IPS-11a (cell line): ENCODE measurements around the gene TPD52L2.

Experiments used
- H3K4me3 ChIP-seq: one replicate; pipeline ENCODE4 v1.5.1; 2013; ENCODE audit warnings: low read depth, low read length, control low read depth

Gene TPD52L2

GRCh38 chr20:63930971-63931553, 66.0 kb downstream of the TPD52L2 start:
- H3K4me3 ChIP-seq, result no peak overlapping the region

- no peak overlapping the region for H3K4me3 ChIP-seq
These were observed 66.7 kb downstream of the TPD52L2 start for GRCh38 chr20:63931735-63932134.

- no peak overlapping the region for H3K4me3 ChIP-seq
These were observed 67.6 kb downstream of the TPD52L2 start for GRCh38 chr20:63932606-63933160.

- H3K4me3 ChIP-seq, result no peak overlapping the region
These were observed 68.6 kb downstream of the TPD52L2 start for GRCh38 chr20:63933646-63934045.

- H3K4me3 ChIP-seq, result no peak overlapping the region
These were observed 69.4 kb downstream of the TPD52L2 start for GRCh38 chr20:63934271-63935068.

GRCh38 chr20:63935447-63935846, 70.4 kb downstream of the TPD52L2 start:
- no peak overlapping the region for H3K4me3 ChIP-seq

- no peak overlapping the region for H3K4me3 ChIP-seq
These were observed 72.5 kb downstream of the TPD52L2 start for GRCh38 chr20:63937596-63937995.

GRCh38 chr20:63939061-63939935, 74.2 kb downstream of the TPD52L2 start:
- H3K4me3 ChIP-seq, result peak overlapping the region; percentile 25

GRCh38 chr20:63940071-63940471, 75.0 kb downstream of the TPD52L2 start:
- peak overlapping the region; percentile 51 for H3K4me3 ChIP-seq

- peak overlapping the region; percentile 51 for H3K4me3 ChIP-seq
These were observed 75.6 kb downstream of the TPD52L2 start for GRCh38 chr20:63940472-63941266.
